Stimulated activated CD4-positive, alpha-beta T cell treated with anti-CD3 and anti-CD28 coated beads, Interleukin-15, amount 100 ng/mL, for 24 hours (primary cell): Measurements from ENCODE around the gene KBTBD4.
"Not testable (repeated sequence)": the region's sequence is repeated elsewhere in the genome, so short reads cannot be mapped to it uniquely, and the experiment has no call there.

Source experiments
- DNase-seq: peaks from one replicate; pipeline ENCODE4 v3.0.0-alpha.2; 2020

Gene KBTBD4

GRCh38 chr11:47558695-47559094 lies 20.1 kb downstream of the KBTBD4 start:
- DNase-seq = no peak

- DNase-seq = not testable (repeated sequence)
Measured at GRCh38 chr11:47557004-47557403, 21.8 kb downstream of the KBTBD4 start.

- DNase-seq = no peak
Measured at GRCh38 chr11:47553406-47553743, 25.4 kb downstream of the KBTBD4 start.

GRCh38 chr11:47552566-47553405 lies 26.0 kb downstream of the KBTBD4 start, which contains the start of gene CELF1:
Gene CELF1, minus strand, starts transcription at chr11:47553132. Its CDS starts 53,609 bp downstream, at chr11:47499523.
- peak; percentile 94 for DNase-seq

- DNase-seq = peak; percentile 45
Measured at GRCh38 chr11:47552056-47552565, 26.7 kb downstream of the KBTBD4 start.

GRCh38 chr11:47551086-47551485 lies 27.7 kb downstream of the KBTBD4 start:
- no peak for DNase-seq

- DNase-seq = no peak
Measured at GRCh38 chr11:47550288-47551047, 28.3 kb downstream of the KBTBD4 start.

GRCh38 chr11:47546274-47546673 lies 32.5 kb downstream of the KBTBD4 start:
- DNase-seq = not testable (repeated sequence)

GRCh38 chr11:47545298-47545697 lies 33.5 kb downstream of the KBTBD4 start:
- DNase-seq = no peak

- DNase-seq = no peak
Measured at GRCh38 chr11:47541070-47541469, 37.7 kb downstream of the KBTBD4 start.

- DNase-seq = no peak
Measured at GRCh38 chr11:47539681-47540039, 39.1 kb downstream of the KBTBD4 start.

- DNase-seq = no peak
Measured at GRCh38 chr11:47538741-47539565, 39.8 kb downstream of the KBTBD4 start.

GRCh38 chr11:47536915-47537314 lies 41.9 kb downstream of the KBTBD4 start:
- no peak for DNase-seq

GRCh38 chr11:47534704-47535251 lies 44.0 kb downstream of the KBTBD4 start:
- no peak for DNase-seq

- no peak for DNase-seq
Measured at GRCh38 chr11:47533690-47534151, 45.0 kb downstream of the KBTBD4 start.

GRCh38 chr11:47532597-47533213 lies 46.1 kb downstream of the KBTBD4 start:
- no peak for DNase-seq

GRCh38 chr11:47531666-47532065 lies 47.1 kb downstream of the KBTBD4 start:
- no peak for DNase-seq

GRCh38 chr11:47530721-47531120 lies 48.0 kb downstream of the KBTBD4 start:
- DNase-seq = not testable (repeated sequence)

GRCh38 chr11:47529951-47530350 lies 48.8 kb downstream of the KBTBD4 start:
- DNase-seq = no peak

GRCh38 chr11:47527186-47527585 lies 51.6 kb downstream of the KBTBD4 start:
- no peak for DNase-seq

- DNase-seq = not testable (repeated sequence)
Measured at GRCh38 chr11:47526032-47526431, 52.7 kb downstream of the KBTBD4 start.

- DNase-seq = no peak
Measured at GRCh38 chr11:47524291-47524874, 54.4 kb downstream of the KBTBD4 start.
